T-helper 2 cell treated with Interferon-gamma antibody and Interleukin-4, amounts not matched to agents 5 μg/mL and 100 μg/mL, for 36 hours (primary cell): ENCODE data around the gene ZNF280C.

Experiments
- DNase-seq: peaks from one replicate; pipeline ENCODE4 v3.0.0; 2021; ENCODE audit warnings: low spot score
- H3K27ac Mint-ChIP-seq: one replicate; pipeline ENCODE4 v1.8.0; 2021; ENCODE audit warnings: mild to moderate bottlenecking, mixed read lengths
- H3K27me3 Mint-ChIP-seq: one replicate; pipeline ENCODE4 v1.8.0; 2021; ENCODE audit warnings: low read depth, mixed read lengths
- H3K36me3 Mint-ChIP-seq: one replicate; pipeline ENCODE4 v1.8.0; 2021; ENCODE audit warnings: low read depth, mixed read lengths
- H3K4me1 Mint-ChIP-seq: one replicate; pipeline ENCODE4 v1.8.0; 2021; ENCODE audit warnings: low read depth, mixed read lengths
- H3K4me3 Mint-ChIP-seq: one replicate; pipeline ENCODE4 v1.8.0; 2022; ENCODE audit warnings: mild to moderate bottlenecking, moderate library complexity, mixed read lengths
- H3K9me3 Mint-ChIP-seq: one replicate; pipeline ENCODE4 v1.8.0; 2021; ENCODE audit warnings: mixed read lengths

Gene ZNF280C

GRCh38 chrX:130268449-130269170 is at the start of gene ZNF280C:
Gene ZNF280C (minus strand): TSS chrX:130268899. CDS start chrX:130260449, 8,450 bp downstream.
- peaks cover 12% of the 10 kb centered on the region for H3K4me1 Mint-ChIP-seq
- peaks cover 12% of the 10 kb centered on the region for H3K27me3 Mint-ChIP-seq
- peak within 1 kb of the TSS; percentile 89 for H3K4me3 Mint-ChIP-seq
- peaks cover 4% of the 10 kb centered on the region for H3K9me3 Mint-ChIP-seq
- H3K27ac Mint-ChIP-seq, result peak within 1 kb of the TSS; percentile 86
- peak; percentile 88 for DNase-seq
- peaks cover 3% of the 10 kb centered on the region for H3K36me3 Mint-ChIP-seq

GRCh38 chrX:130304587-130305368 is 36.1 kb upstream of the ZNF280C start:
- DNase-seq, result no peak
- H3K27me3 Mint-ChIP-seq, result no peaks in the 10 kb centered on the region
- no peaks in the 10 kb centered on the region for H3K4me1 Mint-ChIP-seq
- H3K9me3 Mint-ChIP-seq, result no peaks in the 10 kb centered on the region
- H3K4me3 Mint-ChIP-seq, result no peak overlapping the region
- H3K36me3 Mint-ChIP-seq, result no peaks in the 10 kb centered on the region
- no peak overlapping the region for H3K27ac Mint-ChIP-seq

- no peaks in the 10 kb centered on the region for H3K27me3 Mint-ChIP-seq
- no peaks in the 10 kb centered on the region for H3K4me1 Mint-ChIP-seq
- H3K27ac Mint-ChIP-seq, result no peak overlapping the region
- H3K4me3 Mint-ChIP-seq, result no peak overlapping the region
- DNase-seq, result no peak
- H3K9me3 Mint-ChIP-seq, result no peaks in the 10 kb centered on the region
- no peaks in the 10 kb centered on the region for H3K36me3 Mint-ChIP-seq
Measured at GRCh38 chrX:130301977-130302376, 33.3 kb upstream of the ZNF280C start.

- Mint-ChIP-seq H3K27me3 (peaks cover 2% of the 10 kb centered on the region), H3K27ac (no peak overlapping the region), H3K9me3 (no peaks in the 10 kb centered on the region), H3K4me1 (no peaks in the 10 kb centered on the region), H3K36me3 (no peaks in the 10 kb centered on the region), H3K4me3 (no peak overlapping the region)
- DNase-seq, result no peak
Measured at GRCh38 chrX:130301405-130301804, 32.7 kb upstream of the ZNF280C start.

GRCh38 chrX:130300010-130300282 is 31.2 kb upstream of the ZNF280C start:
- no peak overlapping the region for H3K27ac Mint-ChIP-seq
- no peaks in the 10 kb centered on the region for H3K4me1 Mint-ChIP-seq
- H3K36me3 Mint-ChIP-seq, result no peaks in the 10 kb centered on the region
- DNase-seq, result no peak
- H3K4me3 Mint-ChIP-seq, result no peak overlapping the region
- H3K9me3 Mint-ChIP-seq, result no peaks in the 10 kb centered on the region
- H3K27me3 Mint-ChIP-seq, result peaks cover 2% of the 10 kb centered on the region

- no peaks in the 10 kb centered on the region for H3K4me1 Mint-ChIP-seq
- no peaks in the 10 kb centered on the region for H3K9me3 Mint-ChIP-seq
- no peak overlapping the region for H3K4me3 Mint-ChIP-seq
- no peaks in the 10 kb centered on the region for H3K36me3 Mint-ChIP-seq
- no peak overlapping the region for H3K27ac Mint-ChIP-seq
- DNase-seq, result no peak
- H3K27me3 Mint-ChIP-seq, result peaks cover 2% of the 10 kb centered on the region
Measured at GRCh38 chrX:130299279-130300009, 30.7 kb upstream of the ZNF280C start.

- H3K4me3 Mint-ChIP-seq, result no peak overlapping the region
- peaks cover 5% of the 10 kb centered on the region for H3K27me3 Mint-ChIP-seq
- no peaks in the 10 kb centered on the region for H3K4me1 Mint-ChIP-seq
- H3K27ac Mint-ChIP-seq, result no peak overlapping the region
- H3K9me3 Mint-ChIP-seq, result no peaks in the 10 kb centered on the region
- no peaks in the 10 kb centered on the region for H3K36me3 Mint-ChIP-seq
- DNase-seq, result no peak
Measured at GRCh38 chrX:130296743-130297142, 28.0 kb upstream of the ZNF280C start.

GRCh38 chrX:130296297-130296678 is 27.6 kb upstream of the ZNF280C start:
- Mint-ChIP-seq H3K4me1 (no peaks in the 10 kb centered on the region), H3K9me3 (no peaks in the 10 kb centered on the region), H3K27ac (no peak overlapping the region), H3K27me3 (peaks cover 5% of the 10 kb centered on the region), H3K36me3 (no peaks in the 10 kb centered on the region), H3K4me3 (no peak overlapping the region)
- DNase-seq, result no peak

GRCh38 chrX:130295519-130296296 is 27.0 kb upstream of the ZNF280C start:
- DNase-seq, result no peak
- no peaks in the 10 kb centered on the region for H3K4me1 Mint-ChIP-seq
- H3K4me3 Mint-ChIP-seq, result no peak overlapping the region

GRCh38 chrX:130287071-130287770 is 18.5 kb upstream of the ZNF280C start:
- Mint-ChIP-seq H3K27ac (no peak overlapping the region), H3K27me3 (no peaks in the 10 kb centered on the region), H3K4me3 (no peak overlapping the region), H3K36me3 (no peaks in the 10 kb centered on the region), H3K9me3 (no peaks in the 10 kb centered on the region), H3K4me1 (no peaks in the 10 kb centered on the region)
- DNase-seq, result no peak

More at GRCh38 chrX:130295519-130296296, 27.0 kb upstream of the ZNF280C start:
- no peaks in the 10 kb centered on the region for H3K36me3 Mint-ChIP-seq
- no peak overlapping the region for H3K27ac Mint-ChIP-seq
- peaks cover 5% of the 10 kb centered on the region for H3K27me3 Mint-ChIP-seq
- no peaks in the 10 kb centered on the region for H3K9me3 Mint-ChIP-seq

GRCh38 chrX:130285710-130286109 is 17.0 kb upstream of the ZNF280C start:
- Mint-ChIP-seq H3K9me3 (no peaks in the 10 kb centered on the region), H3K27me3 (peaks cover under 1% of the 10 kb centered on the region), H3K27ac (no peak overlapping the region), H3K4me1 (no peaks in the 10 kb centered on the region), H3K36me3 (no peaks in the 10 kb centered on the region), H3K4me3 (no peak overlapping the region)
- no peak for DNase-seq

- Mint-ChIP-seq H3K9me3 (no peaks in the 10 kb centered on the region), H3K4me1 (no peaks in the 10 kb centered on the region), H3K27me3 (peaks cover 2% of the 10 kb centered on the region), H3K27ac (no peak overlapping the region), H3K36me3 (no peaks in the 10 kb centered on the region), H3K4me3 (no peak overlapping the region)
- DNase-seq, result no peak
Measured at GRCh38 chrX:130285069-130285620, 16.4 kb upstream of the ZNF280C start.

GRCh38 chrX:130282151-130282550 is 13.5 kb upstream of the ZNF280C start:
- H3K27ac Mint-ChIP-seq, result no peak overlapping the region
- H3K4me3 Mint-ChIP-seq, result no peak overlapping the region
- H3K27me3 Mint-ChIP-seq, result peaks cover 8% of the 10 kb centered on the region
- H3K9me3 Mint-ChIP-seq, result no peaks in the 10 kb centered on the region
- H3K4me1 Mint-ChIP-seq, result no peaks in the 10 kb centered on the region
- DNase-seq, result no peak
- no peaks in the 10 kb centered on the region for H3K36me3 Mint-ChIP-seq
